ENCODE measurements around the gene LINGO3.

DNA sequence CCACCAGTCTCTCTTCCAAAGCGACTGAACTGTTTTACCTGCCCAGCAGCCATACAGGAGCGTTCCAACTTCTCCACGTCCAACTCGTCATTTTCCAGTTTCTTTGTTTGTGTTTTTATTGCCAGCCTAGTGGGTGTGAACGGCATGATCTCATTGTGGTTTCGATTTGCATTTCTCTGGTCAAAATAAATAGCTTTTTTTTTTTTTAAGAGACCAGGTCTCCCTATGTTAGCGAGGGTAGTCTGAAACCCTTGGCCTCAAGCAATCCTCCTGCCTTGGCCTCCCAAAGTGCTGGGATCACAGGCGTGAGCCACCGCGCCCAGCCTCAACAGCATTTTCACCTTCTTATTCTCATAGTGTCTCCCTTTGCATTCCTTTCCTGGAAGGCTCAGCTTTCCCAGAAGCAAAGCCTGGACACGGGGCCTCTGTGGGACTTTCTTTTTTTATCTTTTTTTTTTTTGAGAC, 47.6 kb downstream of the LINGO3 start:
- TF ChIP-seq POLR2A (IDR thresholded peaks at IDR 0.05) (no peak), POLR2AphosphoS5 (IDR thresholded peaks at IDR 0.05; ENCODE audit: insufficient read depth in 1 of 2, low read depth in 1 of 2) (peak in 1 of 2 donors; percentile 3)
